ENCODE results near the gene CNOT3. TPM values are rescaled to one million over a fixed set of nuclear protein-coding genes. Genes with fewer than 3 reads are reported as not detected.

CNOT3 gene
- total RNA-seq, 3 donors from 2014 or later: 14.6 to 23.4 (median 22.9) TPM

- no peaks in the 10 kb centered on the region for H3K9me3 ChIP-seq
- no peak overlapping the region for H3K27ac ChIP-seq
- H3K4me3 ChIP-seq: no peak overlapping the region
- H3K36me3 ChIP-seq: peaks cover 29% of the 10 kb centered on the region
- no peaks in the 10 kb centered on the region for H3K4me1 ChIP-seq
- no peak for DNase-seq (ENCODE audit: low spot score in 2 of 2)
- intact Hi-C loops (cut with DNase I; ENCODE audit: low total_unique reads): no loop called here
- H3K27me3 ChIP-seq: no peaks in the 10 kb centered on the region
- no peak for TF ChIP-seq POLR2A (IDR thresholded peaks at IDR 0.05)
- TF ChIP-seq CTCF (IDR thresholded peaks at IDR 0.05): no peak
- no peak for TF ChIP-seq POLR2AphosphoS5 (IDR thresholded peaks at IDR 0.05)
Observed at GRCh38 chr19:54125713-54126112, 11.8 kb upstream of the CNOT3 start.

GRCh38 chr19:54127688-54128440 is 9.7 kb upstream of the CNOT3 start:
- Histone ChIP-seq H3K4me3 (no peak overlapping the region), H3K9me3 (no peaks in the 10 kb centered on the region), H3K27ac (no peak overlapping the region), H3K27me3 (no peaks in the 10 kb centered on the region), H3K36me3 (peaks cover 18% of the 10 kb centered on the region), H3K4me1 (no peaks in the 10 kb centered on the region)
- TF ChIP-seq CTCF (IDR thresholded peaks at IDR 0.05): no peak
- no peak for TF ChIP-seq POLR2AphosphoS5 (IDR thresholded peaks at IDR 0.05)
- TF ChIP-seq POLR2A (IDR thresholded peaks at IDR 0.05): no peak
- DNase-seq (ENCODE audit: low spot score in 2 of 2): no peak
- intact Hi-C loops (cut with DNase I; ENCODE audit: low total_unique reads): no loop called here

- H3K36me3 ChIP-seq: peaks cover 14% of the 10 kb centered on the region
- no peaks in the 10 kb centered on the region for H3K4me1 ChIP-seq
- no peak overlapping the region for H3K27ac ChIP-seq
- no peak for TF ChIP-seq POLR2AphosphoS5 (IDR thresholded peaks at IDR 0.05)
- no peak for TF ChIP-seq POLR2A (IDR thresholded peaks at IDR 0.05)
- H3K27me3 ChIP-seq: no peaks in the 10 kb centered on the region
- DNase-seq (ENCODE audit: low spot score in 2 of 2): no peak
- no peaks in the 10 kb centered on the region for H3K9me3 ChIP-seq
- no peak overlapping the region for H3K4me3 ChIP-seq
- intact Hi-C loops (cut with DNase I; ENCODE audit: low total_unique reads): no loop called here
Observed at GRCh38 chr19:54128441-54128725, 9.2 kb upstream of the CNOT3 start.

GRCh38 chr19:54128796-54129616 is 8.6 kb upstream of the CNOT3 start:
- H3K27me3 ChIP-seq: no peaks in the 10 kb centered on the region
- H3K27ac ChIP-seq: no peak overlapping the region
- peaks cover 9% of the 10 kb centered on the region for H3K36me3 ChIP-seq
- no peak overlapping the region for H3K4me3 ChIP-seq
- DNase-seq (ENCODE audit: low spot score in 2 of 2): no peak
- no peaks in the 10 kb centered on the region for H3K9me3 ChIP-seq
- no peaks in the 10 kb centered on the region for H3K4me1 ChIP-seq
- no peak for TF ChIP-seq POLR2A (IDR thresholded peaks at IDR 0.05)
- no peak for TF ChIP-seq POLR2AphosphoS5 (IDR thresholded peaks at IDR 0.05)
- no peak for TF ChIP-seq CTCF (IDR thresholded peaks at IDR 0.05)
- intact Hi-C loops (cut with DNase I; ENCODE audit: low total_unique reads): no loop called here

- Histone ChIP-seq H3K27me3 (no peaks in the 10 kb centered on the region), H3K4me1 (no peaks in the 10 kb centered on the region), H3K9me3 (no peaks in the 10 kb centered on the region), H3K4me3 (no peak overlapping the region), H3K27ac (no peak overlapping the region), H3K36me3 (peaks cover 5% of the 10 kb centered on the region)
- intact Hi-C loops (cut with DNase I; ENCODE audit: low total_unique reads): no loop called here
- DNase-seq (ENCODE audit: low spot score in 2 of 2): no peak
- TF ChIP-seq POLR2AphosphoS5 (IDR thresholded peaks at IDR 0.05): no peak
- no peak for TF ChIP-seq POLR2A (IDR thresholded peaks at IDR 0.05)
- TF ChIP-seq CTCF (IDR thresholded peaks at IDR 0.05): no peak
Observed at GRCh38 chr19:54129617-54129996, 8.0 kb upstream of the CNOT3 start.

Measured in breast epithelium (tissue), 4 donors.